GM12878 (cell line): ENCODE data around the gene FAM53B. TPM values are rescaled to one million over a fixed set of nuclear protein-coding genes. Genes with fewer than 3 reads are reported as not detected.

Source experiments
- CBFB ChIP-seq: IDR thresholded peaks from 2 replicates; pipeline ENCODE4 v1.6.1; 2016; ENCODE audit warnings: antibody characterized with exemption, low read depth
- GATAD2B ChIP-seq: fragments of 450-650 bp; conservative IDR thresholded peaks from 2 replicates; pipeline ENCODE4 v1.6.1; 2017; ENCODE audit warnings: low read depth, mild to moderate bottlenecking, moderate library complexity
- JUNB ChIP-seq: IDR thresholded peaks from 2 replicates; pipeline ENCODE4 v1.6.1; 2016; ENCODE audit warnings: antibody characterized with exemption, mild to moderate bottlenecking
- JUND ChIP-seq: IDR thresholded peaks from 2 replicates; pipeline ENCODE4 v1.6.1; 2012; ENCODE audit warnings: low read depth, mild to moderate bottlenecking, low read length, improper control_type of control experiment, moderate library complexity
- SIN3A ChIP-seq: IDR thresholded peaks from 2 replicates; pipeline ENCODE4 v1.6.1; 2012; ENCODE audit warnings: low read depth, low read length, improper control_type of control experiment
- SREBF1 ChIP-seq: IDR thresholded peaks from 2 replicates; pipeline ENCODE4 v1.6.1; 2012; ENCODE audit warnings: mild to moderate bottlenecking, low read length
- SREBF2 ChIP-seq: IDR thresholded peaks from 2 replicates; pipeline ENCODE4 v1.6.1; 2012; ENCODE audit warnings: mild to moderate bottlenecking, low read length
- STAT1 ChIP-seq: fragments of 450-650 bp; conservative IDR thresholded peaks from 2 replicates; pipeline ENCODE4 v1.6.1; 2014; ENCODE audit warnings: antibody characterized with exemption, mild to moderate bottlenecking
- ZNF24 ChIP-seq: fragments of 450-650 bp; IDR thresholded peaks from 2 replicates; pipeline ENCODE4 v1.6.1; 2017; ENCODE audit warnings: antibody characterized with exemption, mild to moderate bottlenecking
- polyA plus RNA-seq, 11 experiments: library from polyadenylated mRNA; depleted of rRNA in 4 of 11; unstranded in 6 of 11; stranded (reverse) in 5 of 11; fragments of >200 nt; fragmentation: Nextera tagmentation in 4 of 11; fragmentation: Illumina TruSeq in 1 of 11; extraction: Ambion mirVana in 4 of 11; extraction: Trizol in 1 of 11; gene quantifications; 1 replicate in 1 of 11; 2 replicates in 10 of 11; pipeline versions ENCODE4 v1.2.1 to v1.2.3, GENCODE V29; 2011 to 2016; ENCODE audit warnings: inconsistent platforms in 2 of 11, missing spikeins in 2 of 11, low read depth in 1 of 11
- total RNA-seq, 4 experiments: library from RNA; depleted of rRNA in 3 of 4; stranded (reverse); fragments of >200 nt in 3 of 4; fragmentation: Illumina TruSeq in 1 of 4; extraction: Trizol in 1 of 4; gene quantifications; 2 replicates each; pipeline versions ENCODE4 v1.2.1 to v1.2.3, GENCODE V29; 2013 to 2021
- TF ChIP-seq, protein P1 (sequence below): fragments of 450-650 bp; IDR thresholded peaks from 2 replicates; pipeline ENCODE4 v1.6.1; 2016; ENCODE audit warnings: mild to moderate bottlenecking
- TF ChIP-seq, protein P2 (sequence below): IDR thresholded peaks from 2 replicates; pipeline ENCODE4 v1.6.1; 2012; ENCODE audit warnings: improper control_type of control experiment, low read depth, low read length; ENCODE audit not compliant: insufficient replicate concordance
- TF ChIP-seq, protein P3 (sequence below): IDR thresholded peaks from 2 replicates; pipeline ENCODE4 v1.6.1; 2011; ENCODE audit warnings: borderline replicate concordance, low read depth, mild to moderate bottlenecking, moderate library complexity, mixed read lengths, low read length; ENCODE audit not compliant: insufficient read depth; ENCODE audit errors: extremely low read length
- TF ChIP-seq, protein P4 (sequence below): fragments of 450-650 bp; IDR thresholded peaks from 2 replicates; pipeline ENCODE4 v1.6.1; 2017; ENCODE audit warnings: antibody characterized with exemption, mild to moderate bottlenecking, moderate library complexity
- TF ChIP-seq, protein P5 (sequence below): fragments of 450-650 bp; IDR thresholded peaks from 2 replicates; pipeline ENCODE4 v1.6.1; 2017; ENCODE audit warnings: mild to moderate bottlenecking, low read depth, inconsistent platforms; ENCODE audit not compliant: poor library complexity, severe bottlenecking

Gene FAM53B
- total and polyA plus RNA-seq, 10 of the 15 experiments (the other 5 are each of a cell fraction or from before 2014, with no cell fraction given), result 0.05 to 26.3 (median 8.1) TPM

DNA sequence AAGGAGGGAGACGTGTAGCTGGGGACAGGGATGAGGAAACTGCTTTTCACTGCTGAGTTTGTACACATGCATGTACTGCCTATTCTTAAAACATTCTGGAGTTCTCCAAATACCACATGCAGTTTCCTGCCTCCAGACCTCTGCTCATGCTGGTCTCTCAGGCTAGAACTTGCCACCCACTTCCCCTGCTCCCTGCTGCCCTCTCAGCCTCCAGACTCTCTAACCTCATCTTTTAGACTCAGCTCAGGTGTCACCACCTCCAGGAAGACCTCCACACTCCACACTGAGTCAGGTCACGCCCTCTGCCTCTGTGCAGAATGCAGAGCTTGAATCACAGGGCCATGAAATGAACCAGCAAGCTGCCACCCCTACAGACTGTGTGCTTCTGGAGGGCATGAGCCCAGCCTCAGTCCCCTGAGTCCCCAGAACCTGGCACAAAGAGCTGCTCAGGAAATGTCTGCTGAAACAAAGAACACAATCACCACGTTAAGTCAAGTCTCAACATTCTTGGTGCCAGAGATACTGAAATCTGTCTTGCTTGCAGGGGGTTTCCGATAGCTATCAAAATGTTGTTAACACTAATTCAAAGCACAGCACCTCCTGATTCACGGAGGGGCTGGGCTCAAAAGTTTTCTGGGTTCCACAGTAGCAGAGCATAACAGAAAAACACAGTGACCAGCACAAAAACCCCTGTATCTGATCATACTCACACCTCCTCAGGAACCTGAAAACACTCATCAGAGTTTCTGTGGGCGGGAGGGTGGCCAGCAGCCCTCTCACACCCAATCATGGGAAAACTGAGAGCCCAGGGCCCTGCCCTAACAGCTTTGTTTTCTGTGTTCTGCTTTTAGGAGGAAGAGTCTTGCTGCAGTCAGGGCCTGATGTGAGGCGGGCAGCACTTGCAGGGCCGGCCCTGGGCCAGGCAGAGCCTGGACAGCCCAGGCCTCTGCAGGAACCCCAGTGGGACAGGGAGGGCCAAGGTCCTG lies 21.1 kb downstream of the FAM53B start (continued):
- TF ChIP-seq, protein P1, sequence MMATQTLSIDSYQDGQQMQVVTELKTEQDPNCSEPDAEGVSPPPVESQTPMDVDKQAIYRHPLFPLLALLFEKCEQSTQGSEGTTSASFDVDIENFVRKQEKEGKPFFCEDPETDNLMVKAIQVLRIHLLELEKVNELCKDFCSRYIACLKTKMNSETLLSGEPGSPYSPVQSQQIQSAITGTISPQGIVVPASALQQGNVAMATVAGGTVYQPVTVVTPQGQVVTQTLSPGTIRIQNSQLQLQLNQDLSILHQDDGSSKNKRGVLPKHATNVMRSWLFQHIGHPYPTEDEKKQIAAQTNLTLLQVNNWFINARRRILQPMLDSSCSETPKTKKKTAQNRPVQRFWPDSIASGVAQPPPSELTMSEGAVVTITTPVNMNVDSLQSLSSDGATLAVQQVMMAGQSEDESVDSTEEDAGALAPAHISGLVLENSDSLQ, result peak; percentile 21; the same call in 1 of the 2 replicates
- TF ChIP-seq ZNF24 (no peak), STAT1 (0 out of 2 replicates have a peak, but pooled peaks have one; percentile 20), SIN3A (no peak), JUND (no peak), SREBF2 (no peak), SREBF1 (no peak), JUNB (peak; percentile 41), GATAD2B (0 out of 2 replicates have a peak, but pooled peaks have one; percentile 32), CBFB (no peak)
- TF ChIP-seq, protein P2, sequence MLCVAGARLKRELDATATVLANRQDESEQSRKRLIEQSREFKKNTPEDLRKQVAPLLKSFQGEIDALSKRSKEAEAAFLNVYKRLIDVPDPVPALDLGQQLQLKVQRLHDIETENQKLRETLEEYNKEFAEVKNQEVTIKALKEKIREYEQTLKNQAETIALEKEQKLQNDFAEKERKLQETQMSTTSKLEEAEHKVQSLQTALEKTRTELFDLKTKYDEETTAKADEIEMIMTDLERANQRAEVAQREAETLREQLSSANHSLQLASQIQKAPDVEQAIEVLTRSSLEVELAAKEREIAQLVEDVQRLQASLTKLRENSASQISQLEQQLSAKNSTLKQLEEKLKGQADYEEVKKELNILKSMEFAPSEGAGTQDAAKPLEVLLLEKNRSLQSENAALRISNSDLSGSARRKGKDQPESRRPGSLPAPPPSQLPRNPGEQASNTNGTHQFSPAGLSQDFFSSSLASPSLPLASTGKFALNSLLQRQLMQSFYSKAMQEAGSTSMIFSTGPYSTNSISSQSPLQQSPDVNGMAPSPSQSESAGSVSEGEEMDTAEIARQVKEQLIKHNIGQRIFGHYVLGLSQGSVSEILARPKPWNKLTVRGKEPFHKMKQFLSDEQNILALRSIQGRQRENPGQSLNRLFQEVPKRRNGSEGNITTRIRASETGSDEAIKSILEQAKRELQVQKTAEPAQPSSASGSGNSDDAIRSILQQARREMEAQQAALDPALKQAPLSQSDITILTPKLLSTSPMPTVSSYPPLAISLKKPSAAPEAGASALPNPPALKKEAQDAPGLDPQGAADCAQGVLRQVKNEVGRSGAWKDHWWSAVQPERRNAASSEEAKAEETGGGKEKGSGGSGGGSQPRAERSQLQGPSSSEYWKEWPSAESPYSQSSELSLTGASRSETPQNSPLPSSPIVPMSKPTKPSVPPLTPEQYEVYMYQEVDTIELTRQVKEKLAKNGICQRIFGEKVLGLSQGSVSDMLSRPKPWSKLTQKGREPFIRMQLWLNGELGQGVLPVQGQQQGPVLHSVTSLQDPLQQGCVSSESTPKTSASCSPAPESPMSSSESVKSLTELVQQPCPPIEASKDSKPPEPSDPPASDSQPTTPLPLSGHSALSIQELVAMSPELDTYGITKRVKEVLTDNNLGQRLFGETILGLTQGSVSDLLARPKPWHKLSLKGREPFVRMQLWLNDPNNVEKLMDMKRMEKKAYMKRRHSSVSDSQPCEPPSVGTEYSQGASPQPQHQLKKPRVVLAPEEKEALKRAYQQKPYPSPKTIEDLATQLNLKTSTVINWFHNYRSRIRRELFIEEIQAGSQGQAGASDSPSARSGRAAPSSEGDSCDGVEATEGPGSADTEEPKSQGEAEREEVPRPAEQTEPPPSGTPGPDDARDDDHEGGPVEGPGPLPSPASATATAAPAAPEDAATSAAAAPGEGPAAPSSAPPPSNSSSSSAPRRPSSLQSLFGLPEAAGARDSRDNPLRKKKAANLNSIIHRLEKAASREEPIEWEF, result peak; percentile 74
- TF ChIP-seq, protein P3, sequence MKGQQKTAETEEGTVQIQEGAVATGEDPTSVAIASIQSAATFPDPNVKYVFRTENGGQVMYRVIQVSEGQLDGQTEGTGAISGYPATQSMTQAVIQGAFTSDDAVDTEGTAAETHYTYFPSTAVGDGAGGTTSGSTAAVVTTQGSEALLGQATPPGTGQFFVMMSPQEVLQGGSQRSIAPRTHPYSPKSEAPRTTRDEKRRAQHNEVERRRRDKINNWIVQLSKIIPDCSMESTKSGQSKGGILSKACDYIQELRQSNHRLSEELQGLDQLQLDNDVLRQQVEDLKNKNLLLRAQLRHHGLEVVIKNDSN, result no peak
- TF ChIP-seq, protein P4, sequence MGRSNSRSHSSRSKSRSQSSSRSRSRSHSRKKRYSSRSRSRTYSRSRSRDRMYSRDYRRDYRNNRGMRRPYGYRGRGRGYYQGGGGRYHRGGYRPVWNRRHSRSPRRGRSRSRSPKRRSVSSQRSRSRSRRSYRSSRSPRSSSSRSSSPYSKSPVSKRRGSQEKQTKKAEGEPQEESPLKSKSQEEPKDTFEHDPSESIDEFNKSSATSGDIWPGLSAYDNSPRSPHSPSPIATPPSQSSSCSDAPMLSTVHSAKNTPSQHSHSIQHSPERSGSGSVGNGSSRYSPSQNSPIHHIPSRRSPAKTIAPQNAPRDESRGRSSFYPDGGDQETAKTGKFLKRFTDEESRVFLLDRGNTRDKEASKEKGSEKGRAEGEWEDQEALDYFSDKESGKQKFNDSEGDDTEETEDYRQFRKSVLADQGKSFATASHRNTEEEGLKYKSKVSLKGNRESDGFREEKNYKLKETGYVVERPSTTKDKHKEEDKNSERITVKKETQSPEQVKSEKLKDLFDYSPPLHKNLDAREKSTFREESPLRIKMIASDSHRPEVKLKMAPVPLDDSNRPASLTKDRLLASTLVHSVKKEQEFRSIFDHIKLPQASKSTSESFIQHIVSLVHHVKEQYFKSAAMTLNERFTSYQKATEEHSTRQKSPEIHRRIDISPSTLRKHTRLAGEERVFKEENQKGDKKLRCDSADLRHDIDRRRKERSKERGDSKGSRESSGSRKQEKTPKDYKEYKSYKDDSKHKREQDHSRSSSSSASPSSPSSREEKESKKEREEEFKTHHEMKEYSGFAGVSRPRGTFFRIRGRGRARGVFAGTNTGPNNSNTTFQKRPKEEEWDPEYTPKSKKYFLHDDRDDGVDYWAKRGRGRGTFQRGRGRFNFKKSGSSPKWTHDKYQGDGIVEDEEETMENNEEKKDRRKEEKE, result no peak
- TF ChIP-seq, protein P5, sequence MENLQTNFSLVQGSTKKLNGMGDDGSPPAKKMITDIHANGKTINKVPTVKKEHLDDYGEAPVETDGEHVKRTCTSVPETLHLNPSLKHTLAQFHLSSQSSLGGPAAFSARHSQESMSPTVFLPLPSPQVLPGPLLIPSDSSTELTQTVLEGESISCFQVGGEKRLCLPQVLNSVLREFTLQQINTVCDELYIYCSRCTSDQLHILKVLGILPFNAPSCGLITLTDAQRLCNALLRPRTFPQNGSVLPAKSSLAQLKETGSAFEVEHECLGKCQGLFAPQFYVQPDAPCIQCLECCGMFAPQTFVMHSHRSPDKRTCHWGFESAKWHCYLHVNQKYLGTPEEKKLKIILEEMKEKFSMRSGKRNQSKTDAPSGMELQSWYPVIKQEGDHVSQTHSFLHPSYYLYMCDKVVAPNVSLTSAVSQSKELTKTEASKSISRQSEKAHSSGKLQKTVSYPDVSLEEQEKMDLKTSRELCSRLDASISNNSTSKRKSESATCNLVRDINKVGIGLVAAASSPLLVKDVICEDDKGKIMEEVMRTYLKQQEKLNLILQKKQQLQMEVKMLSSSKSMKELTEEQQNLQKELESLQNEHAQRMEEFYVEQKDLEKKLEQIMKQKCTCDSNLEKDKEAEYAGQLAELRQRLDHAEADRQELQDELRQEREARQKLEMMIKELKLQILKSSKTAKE, result peak; percentile 40
